K562 (cell line): ENCODE measurements around the gene RSRP1. TPM values are rescaled to one million over a fixed set of nuclear protein-coding genes. Genes with fewer than 3 reads are reported as not detected.

Source experiments
- CBFB ChIP-seq: sonication (generic); formaldehyde crosslinking; IDR thresholded peaks from 2 replicates; pipeline ENCODE4 v1.4.0; 2020; ENCODE audit warnings: mild to moderate bottlenecking, missing genetic modification reagents
- ESRRB ChIP-seq: fragments of 250-450 bp; sonication (Bioruptor Pico); IDR thresholded peaks from 2 replicates; pipeline ENCODE4 v1.5.0; 2020; ENCODE audit warnings: mild to moderate bottlenecking, moderate library complexity, borderline replicate concordance
- FIP1L1 ChIP-seq: fragments of 200-400 bp; formaldehyde crosslinking; IDR thresholded peaks from 2 replicates; pipeline ENCODE4 v1.6.1; 2018; ENCODE audit warnings: mild to moderate bottlenecking, low read depth, low read length; ENCODE audit not compliant: poor library complexity, severe bottlenecking
- KLF13 ChIP-seq: fragments of 450-650 bp; IDR thresholded peaks from 2 replicates; pipeline ENCODE4 v1.6.1; 2016; ENCODE audit warnings: missing genetic modification characterization, low read depth, mild to moderate bottlenecking, missing compliant biosample characterization, moderate library complexity, borderline replicate concordance
- MEF2D ChIP-seq: conservative IDR thresholded peaks from 2 replicates; pipeline ENCODE4 v1.6.1; 2016; ENCODE audit warnings: low read depth, missing genetic modification characterization, missing compliant biosample characterization
- MYC ChIP-seq, 2 experiments: fragments of 250-450 bp in 1 of 2; sonication (Bioruptor Pico) in 1 of 2; IDR thresholded peaks; 2 replicates each; pipeline versions ENCODE4 v1.5.1 to v1.6.1; 2012 to 2021; ENCODE audit warnings: low read depth in 2 of 2, borderline replicate concordance in 1 of 2, improper control_type of control experiment in 1 of 2, low read length in 1 of 2, mild to moderate bottlenecking in 1 of 2, moderate library complexity in 1 of 2
- NELFE ChIP-seq: IDR thresholded peaks from 2 replicates; pipeline ENCODE4 v1.6.1; 2011; ENCODE audit warnings: mild to moderate bottlenecking; ENCODE audit not compliant: insufficient read depth, insufficient read length
- RAD21 ChIP-seq, 2 experiments: fragments of 250-450 bp in 1 of 2; fragments of 450-650 bp in 1 of 2; sonication (Bioruptor Pico) in 1 of 2; formaldehyde crosslinking in 1 of 2; IDR thresholded peaks in 1 of 2; conservative IDR thresholded peaks in 1 of 2; 2 replicates each; pipeline versions ENCODE4 v1.4.0 to v1.8.0; 2020 to 2022; ENCODE audit warnings: mild to moderate bottlenecking in 2 of 2, moderate library complexity in 1 of 2
- TAL1 ChIP-seq: fragments of 450-650 bp; IDR thresholded peaks from 2 replicates; pipeline ENCODE4 v1.6.1; 2016; ENCODE audit warnings: mild to moderate bottlenecking
- ZBTB43 ChIP-seq: sonication (generic); formaldehyde crosslinking; IDR thresholded peaks from 2 replicates; pipeline ENCODE4 v1.8.0; 2023; ENCODE audit warnings: mild to moderate bottlenecking, missing genetic modification reagents
- ZNF165 ChIP-seq: fragments of 250-450 bp; sonication (Bioruptor Pico); IDR thresholded peaks from 2 replicates; pipeline ENCODE4 v1.4.0; 2020; ENCODE audit warnings: borderline replicate concordance
- ZNF263 ChIP-seq: sonication (generic); formaldehyde crosslinking; IDR thresholded peaks from 2 replicates; pipeline ENCODE4 v1.8.0; 2022; ENCODE audit warnings: mild to moderate bottlenecking, missing genetic modification reagents, borderline replicate concordance
- ZNF407 ChIP-seq: fragments of 450-650 bp; IDR thresholded peaks from 2 replicates; pipeline ENCODE4 v1.6.1; 2016; ENCODE audit warnings: low read depth
- ZNF57 ChIP-seq: fragments of 450-650 bp; formaldehyde crosslinking; IDR thresholded peaks from 2 replicates; pipeline ENCODE4 v1.4.0; 2020; ENCODE audit warnings: mild to moderate bottlenecking, moderate library complexity
- ZZZ3 ChIP-seq: fragments of 450-650 bp; IDR thresholded peaks from 2 replicates; pipeline ENCODE4 v1.6.1; 2016; ENCODE audit warnings: antibody characterized with exemption, mild to moderate bottlenecking, moderate library complexity
- polyA plus RNA-seq, 8 experiments: library from polyadenylated mRNA; depleted of rRNA in 4 of 8; stranded (reverse) in 5 of 8; unstranded in 3 of 8; fragments of >200 nt; fragmentation: Nextera tagmentation in 2 of 8; fragmentation: Illumina TruSeq in 1 of 8; extraction: Ambion mirVana in 2 of 8; extraction: Trizol in 1 of 8; gene quantifications; 2 replicates each; pipeline versions ENCODE4 v1.2.1 to v1.2.3, GENCODE V29; 2011 to 2014; ENCODE audit warnings: inconsistent platforms in 1 of 8, missing spikeins in 1 of 8
- total RNA-seq, 7 experiments: library from RNA; depleted of rRNA in 6 of 7; stranded (reverse); fragments of >200 nt in 6 of 7; fragmentation: Illumina TruSeq in 2 of 7; extraction: Trizol in 2 of 7; gene quantifications; 2 replicates each; pipeline versions ENCODE4 v1.2.1 to v1.2.3, GENCODE V29; 2011 to 2021; ENCODE audit warnings: low replicate concordance in 1 of 7

RSRP1 gene
- total and polyA plus RNA-seq, 9 of the 15 experiments (the other 6 are each of a cell fraction or from before 2014, with no cell fraction given): 27.2 to 283 (median 146) TPM

- TF ChIP-seq ZBTB43 (CRISPR knock-in tag) (no peak), MYC (IDR thresholded peaks at IDR 0.05; ENCODE audit: low read depth, low read length) (no peak; the same call in 1 of the 2 replicates), MYC (CRISPR knock-in tag; IDR thresholded peaks at IDR 0.05; ENCODE audit: borderline replicate concordance, low read depth) (no peak), ZNF263 (CRISPR knock-in tag) (0 out of 2 replicates have a peak, but pooled peaks have one; percentile 25), ESRRB (CRISPR knock-in tag) (no peak), FIP1L1 (peak; percentile 52), ZNF165 (CRISPR knock-in tag) (0 out of 2 replicates have a peak, but pooled peaks have one; percentile 48), TAL1 (0 out of 2 replicates have a peak, but pooled peaks have one; percentile 2), MEF2D (no peak), ZNF407 (no peak), KLF13 (tag) (no peak), ZZZ3 (no peak), NELFE (no peak), ZNF57 (CRISPR knock-in tag) (no peak), RAD21 (CRISPR knock-in tag; conservative IDR thresholded peaks at IDR 0.05 in 1 of 2, IDR thresholded peaks at IDR 0.05 in 1 of 2) (peak; percentile 73 to 84), CBFB (no peak)
These were observed 7.3 kb downstream of the RSRP1 start (continued) for GRCh38 chr1:25239681-25240541.
